Subcutaneous abdominal adipose tissue (tissue), 5 donors: Measurements from ENCODE around the gene METAP1D.
A peak's percentile ranks its signal among the peaks of the same experiment; 100 is the strongest.

Experiments
- H3K27ac ChIP-seq: one replicate; pipeline ENCODE4 v1.7.0; 2013; ENCODE audit warnings: low read depth, mild to moderate bottlenecking, inconsistent platforms, low read length, moderate library complexity
- H3K27me3 ChIP-seq, 5 donors: one replicate each; pipeline ENCODE4 v1.7.0; 2013; ENCODE audit warnings: low read length in 5 of 5, inconsistent platforms in 1 of 5; ENCODE audit not compliant: control insufficient read depth in 5 of 5, insufficient read depth in 4 of 5
- H3K36me3 ChIP-seq, 5 donors: one replicate each; pipeline ENCODE4 v1.7.0; 2013; ENCODE audit warnings: low read length in 5 of 5; ENCODE audit not compliant: control insufficient read depth in 5 of 5, insufficient read depth in 5 of 5
- H3K4me1 ChIP-seq, 5 donors: one replicate each; pipeline ENCODE4 v1.7.0; 2013; ENCODE audit warnings: low read length in 5 of 5, mild to moderate bottlenecking in 3 of 5, moderate library complexity in 1 of 5; ENCODE audit not compliant: control insufficient read depth in 5 of 5, insufficient read depth in 5 of 5
- H3K4me3 ChIP-seq, 5 donors: one replicate each; pipeline ENCODE4 v1.7.0; 2013; ENCODE audit warnings: low read length in 5 of 5, low read depth in 1 of 5
- H3K9ac ChIP-seq, 5 donors: one replicate each; pipeline ENCODE4 v1.7.0; 2013; ENCODE audit warnings: low read length in 5 of 5, mild to moderate bottlenecking in 4 of 5, moderate library complexity in 3 of 5
- H3K9me3 ChIP-seq, 5 donors: one replicate each; pipeline ENCODE4 v1.7.0; 2013; ENCODE audit warnings: low read length in 5 of 5; ENCODE audit not compliant: control insufficient read depth in 5 of 5
- donor health status: healthy.
- donor health status: healthy.
- donor health status: healthy.
- donor health status: healthy.
- donor health status: healthy.

Gene METAP1D

DNA sequence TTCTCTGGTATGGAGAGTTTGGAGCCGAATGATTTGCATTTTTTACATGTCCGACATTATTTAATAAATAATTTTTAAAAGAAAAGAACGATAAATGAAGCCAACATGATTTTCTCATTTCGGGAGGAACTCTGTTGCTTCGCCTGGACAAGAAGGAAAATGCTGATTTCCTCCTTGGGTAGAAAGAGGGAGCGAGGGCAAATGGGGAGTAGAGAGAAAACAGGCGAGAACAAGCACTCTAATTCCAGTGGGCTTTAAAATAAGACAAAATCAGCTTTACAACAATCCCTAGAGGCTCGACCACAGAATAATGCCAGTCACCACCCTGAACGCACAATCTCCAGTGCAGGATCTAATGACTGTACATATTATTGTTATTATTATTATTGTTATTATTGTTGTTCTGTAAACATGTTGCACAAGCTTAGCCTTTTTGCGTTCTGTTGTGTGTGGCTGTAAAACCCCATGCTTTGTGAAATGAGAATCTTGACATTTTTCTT lies 89.3 kb downstream of the METAP1D start:
- Histone ChIP-seq H3K9me3 (peaks cover 0 to 8% (median 2%) of the 10 kb centered on the region in 5 donors), H3K27me3 (peaks cover 88 to 98% (median 95%) of the 10 kb centered on the region in 5 donors), H3K4me1 (peaks cover 1 to 38% (median 29%) of the 10 kb centered on the region in 5 donors), H3K9ac (no peak overlapping the region), H3K27ac (no peak overlapping the region), H3K4me3 (no peak overlapping the region), H3K36me3 (no peaks in the 10 kb centered on the region)

DNA sequence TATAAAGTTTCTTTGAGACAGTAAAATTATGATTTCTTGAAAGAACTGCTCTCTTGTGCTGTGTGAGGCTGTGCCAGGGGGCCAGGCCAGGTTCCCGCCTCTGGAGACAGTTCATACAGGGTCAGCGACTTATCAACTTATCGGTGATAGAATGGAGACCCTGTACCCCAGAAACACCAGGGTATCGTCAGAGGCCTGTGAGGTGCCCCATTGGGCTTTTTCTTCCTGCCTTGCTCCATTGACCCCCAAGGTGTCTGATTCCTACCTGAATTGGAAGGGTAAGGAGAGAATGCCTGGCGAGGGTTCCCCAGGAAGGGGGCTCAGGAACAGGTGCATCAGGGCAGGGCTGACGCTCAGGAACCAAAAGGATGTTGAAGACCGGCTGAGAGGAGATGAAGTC lies 89.9 kb downstream of the METAP1D start:
- H3K36me3 ChIP-seq, result no peaks in the 10 kb centered on the region
- H3K9ac ChIP-seq, result no peak overlapping the region
- H3K9me3 ChIP-seq, result peaks cover 0 to 8% (median 2%) of the 10 kb centered on the region in 5 donors
- no peak overlapping the region for H3K4me3 ChIP-seq
- H3K4me1 ChIP-seq, result peaks cover 0 to 34% (median 25%) of the 10 kb centered on the region in 5 donors
- H3K27ac ChIP-seq, result no peak overlapping the region
- H3K27me3 ChIP-seq, result peaks cover 85 to 97% (median 93%) of the 10 kb centered on the region in 5 donors

DNA sequence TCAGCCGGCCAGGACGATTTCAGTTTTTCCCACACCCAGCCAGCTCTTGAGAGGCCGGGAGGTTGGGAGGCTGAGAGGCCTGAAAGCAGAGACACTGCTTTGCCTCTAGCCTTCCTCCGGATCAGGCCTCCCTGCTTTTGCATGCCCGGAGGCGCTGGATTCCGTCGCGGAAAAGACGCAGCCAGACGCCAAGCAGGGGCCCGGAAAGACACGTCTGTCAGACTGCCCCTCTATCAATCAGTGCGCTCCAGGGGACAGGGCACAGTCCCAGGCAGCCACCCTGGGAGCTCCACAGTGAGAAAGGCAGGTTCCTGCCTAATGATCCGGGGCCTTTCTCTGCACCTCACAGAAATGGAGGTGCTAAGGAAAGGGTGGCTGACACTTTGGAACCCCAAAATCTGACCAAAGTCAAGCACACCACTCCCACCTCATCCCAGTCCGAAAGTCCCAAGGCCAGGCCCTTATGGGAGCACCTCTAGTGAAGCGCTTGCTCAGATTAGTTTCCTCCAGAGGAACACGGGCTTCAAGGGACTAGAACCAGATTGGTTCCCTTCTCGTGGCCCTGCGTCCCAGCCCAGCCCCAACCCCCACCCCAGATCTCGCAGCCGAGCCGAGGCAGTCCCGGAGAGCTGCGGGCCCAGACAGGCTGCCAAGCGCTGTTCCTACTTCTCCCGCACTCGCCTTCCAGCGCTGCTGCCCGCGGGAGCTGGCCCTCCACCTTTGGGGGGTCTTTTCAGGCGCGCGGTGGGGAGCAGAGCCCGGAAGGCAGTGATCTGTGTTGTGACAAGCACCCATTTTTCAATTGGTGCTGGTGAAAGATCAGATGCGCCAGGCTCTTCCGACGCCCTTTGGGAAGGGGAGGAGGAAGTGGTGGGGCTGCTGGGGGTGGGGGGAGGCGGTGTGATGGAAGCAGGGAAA lies 90.5 kb downstream of the METAP1D start:
- Histone ChIP-seq H3K9ac (no peak overlapping the region), H3K27ac (no peak overlapping the region), H3K36me3 (no peaks in the 10 kb centered on the region), H3K27me3 (peaks cover 84 to 98% (median 94%) of the 10 kb centered on the region in 5 donors), H3K4me1 (peaks cover 0 to 34% (median 25%) of the 10 kb centered on the region in 5 donors), H3K9me3 (peaks cover 0 to 8% (median 2%) of the 10 kb centered on the region in 5 donors), H3K4me3 (no peak overlapping the region)

GRCh38 chr2:172091000-172091641 lies 91.4 kb downstream of the METAP1D start:
- Histone ChIP-seq H3K9me3 (peaks cover 0 to 8% (median 2%) of the 10 kb centered on the region in 5 donors), H3K27me3 (peaks cover 82 to 97% (median 92%) of the 10 kb centered on the region in 5 donors), H3K27ac (no peak overlapping the region), H3K36me3 (no peaks in the 10 kb centered on the region), H3K9ac (no peak overlapping the region), H3K4me3 (no peak overlapping the region), H3K4me1 (peaks cover 0 to 35% (median 26%) of the 10 kb centered on the region in 5 donors)

- no peak overlapping the region for H3K9ac ChIP-seq
- H3K9me3 ChIP-seq, result peaks cover 0 to 8% (median 0%) of the 10 kb centered on the region in 5 donors
- H3K27ac ChIP-seq, result no peak overlapping the region
- H3K27me3 ChIP-seq, result peaks cover 77 to 97% (median 92%) of the 10 kb centered on the region in 5 donors
- H3K4me3 ChIP-seq, result no peak overlapping the region
- H3K4me1 ChIP-seq, result peaks cover 0 to 35% (median 26%) of the 10 kb centered on the region in 5 donors
- no peaks in the 10 kb centered on the region for H3K36me3 ChIP-seq
Measured at GRCh38 chr2:172091761-172092566, 92.2 kb downstream of the METAP1D start.

DNA sequence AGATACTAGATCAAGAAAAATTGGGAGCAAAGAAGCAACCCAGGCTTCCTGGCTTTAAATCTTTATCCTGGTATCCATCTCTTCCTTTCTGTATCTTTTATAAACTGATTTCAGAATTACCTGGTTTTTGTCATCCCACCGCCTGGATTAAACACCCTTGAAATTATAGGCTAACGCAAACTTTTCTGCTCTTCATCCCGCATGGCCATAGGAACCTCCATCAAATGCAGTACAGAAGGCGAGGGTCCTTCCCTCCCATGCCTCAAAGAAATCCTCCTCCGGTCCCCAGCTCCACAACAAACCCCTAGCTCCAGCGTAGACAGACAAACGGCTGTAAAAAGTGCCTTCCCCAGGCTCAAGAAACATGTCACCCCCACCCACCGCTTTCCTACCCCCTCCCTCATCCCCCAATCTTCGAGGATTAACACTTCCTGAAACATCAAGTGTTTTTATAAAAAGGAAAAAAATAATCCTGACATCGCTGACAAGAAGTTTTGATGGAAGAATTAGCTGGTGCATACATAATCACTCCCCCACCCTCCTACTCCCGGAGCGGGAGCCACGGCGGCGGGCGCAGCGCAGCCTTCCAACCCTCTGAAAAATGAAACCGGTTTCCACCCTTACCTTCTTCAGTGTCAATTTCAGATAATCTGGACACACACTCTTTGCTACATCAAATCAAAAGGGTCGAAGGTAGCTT lies 93.1 kb downstream of the METAP1D start:
- peaks cover 0 to 34% (median 29%) of the 10 kb centered on the region in 5 donors for H3K4me1 ChIP-seq
- H3K27ac ChIP-seq, result no peak overlapping the region
- H3K4me3 ChIP-seq, result no peak overlapping the region
- H3K9me3 ChIP-seq, result peaks cover 0 to 4% (median 0%) of the 10 kb centered on the region in 5 donors
- no peak overlapping the region for H3K9ac ChIP-seq
- H3K27me3 ChIP-seq, result peaks cover 78 to 97% (median 92%) of the 10 kb centered on the region in 5 donors
- H3K36me3 ChIP-seq, result no peaks in the 10 kb centered on the region

DNA sequence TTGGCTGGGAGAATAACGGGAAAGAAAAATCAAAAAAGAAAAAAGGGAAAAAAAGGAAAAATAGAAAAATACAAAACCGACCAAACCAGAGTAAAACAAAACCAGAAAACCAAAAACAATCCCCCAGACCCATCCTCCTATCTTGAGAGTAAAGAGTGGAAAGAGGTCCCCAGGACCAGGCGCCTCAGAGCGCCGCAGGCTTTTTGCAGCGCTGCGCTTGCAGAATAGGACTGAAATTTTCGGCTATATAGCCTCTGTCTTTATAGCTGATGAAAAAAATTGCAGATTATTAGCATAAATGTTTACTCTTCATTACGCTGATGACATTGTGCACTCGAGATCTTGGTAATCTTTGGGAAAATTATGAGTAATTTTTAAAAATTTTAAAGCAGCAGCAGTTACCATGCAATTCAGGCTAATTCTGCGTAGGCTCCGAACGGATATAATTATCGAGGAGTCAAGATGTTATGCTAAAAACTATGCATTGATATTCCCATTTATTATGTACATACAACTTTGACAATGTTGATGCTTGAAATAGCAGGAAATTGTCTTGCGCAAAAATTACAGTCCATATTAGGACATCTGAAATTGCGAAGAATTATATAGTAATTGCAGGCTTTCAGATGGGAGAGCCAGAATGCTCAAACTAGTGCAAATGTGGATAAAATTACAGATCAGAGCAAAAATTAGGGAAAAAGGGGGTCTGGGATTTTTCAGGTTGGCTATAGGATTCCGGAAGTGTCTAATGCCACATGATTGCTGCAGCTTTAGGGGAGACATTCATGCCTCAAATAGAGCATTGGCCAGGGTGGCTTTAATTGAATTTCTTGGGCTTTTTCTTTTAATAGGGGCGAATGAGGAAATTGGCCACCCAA lies 93.9 kb downstream of the METAP1D start:
- no peak overlapping the region for H3K9ac ChIP-seq

GRCh38 chr2:172094294-172095145 lies 94.8 kb downstream of the METAP1D start:
- Histone ChIP-seq H3K27me3 (peaks cover 77 to 95% (median 92%) of the 10 kb centered on the region in 5 donors), H3K9me3 (peaks cover 0 to 5% (median 0%) of the 10 kb centered on the region in 5 donors), H3K4me1 (peaks cover 0 to 41% (median 38%) of the 10 kb centered on the region in 5 donors), H3K4me3 (peak overlapping the region in 4 of 5 donors; percentile 32 to 67 (median 54)), H3K27ac (no peak overlapping the region), H3K9ac (no peak overlapping the region), H3K36me3 (no peaks in the 10 kb centered on the region)

More for the DNA sequence above, 93.9 kb downstream of the METAP1D start:
- Histone ChIP-seq H3K4me3 (no peak overlapping the region), H3K27me3 (peaks cover 79 to 97% (median 91%) of the 10 kb centered on the region in 5 donors), H3K36me3 (no peaks in the 10 kb centered on the region), H3K4me1 (peaks cover 0 to 34% (median 32%) of the 10 kb centered on the region in 5 donors), H3K27ac (no peak overlapping the region), H3K9me3 (peaks cover 0 to 5% (median 0%) of the 10 kb centered on the region in 5 donors)
